NAMALWA (cell line): Measurements from ENCODE around the gene CDH26.

Experiments used
- DNase-seq: peaks from one replicate; pipeline ENCODE4 v3.0.0-alpha.2; 2015; ENCODE audit warnings: low spot score

The CDH26 gene

GRCh38 chr20:59985864-59986263 lies 27.6 kb downstream of the CDH26 start:
- DNase-seq: peak; percentile 38

DNA sequence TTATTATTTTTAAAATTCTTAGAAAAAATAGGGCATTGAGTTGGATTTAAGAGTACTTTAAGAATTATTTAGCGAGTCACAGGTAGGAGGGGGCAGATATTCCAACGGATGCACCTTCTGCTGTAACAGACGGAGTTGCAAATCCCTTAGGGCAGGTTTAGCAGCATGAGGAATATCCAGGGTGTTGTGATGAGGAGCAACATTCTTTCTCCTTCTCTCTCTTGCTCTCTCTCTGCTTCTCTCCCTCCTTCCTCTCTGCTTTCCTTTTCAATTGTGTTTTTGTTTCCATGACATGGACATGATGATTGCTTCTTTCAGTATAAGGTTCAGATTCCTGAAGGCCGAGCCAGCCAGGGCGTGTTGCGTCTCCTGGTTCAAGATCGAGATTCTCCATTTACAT lies 28.9 kb downstream of the CDH26 start:
- no peak for DNase-seq

- DNase-seq: no peak
Observed at GRCh38 chr20:59988141-59988540, 29.9 kb downstream of the CDH26 start.

GRCh38 chr20:59992526-59993084 lies 34.4 kb downstream of the CDH26 start:
- peak; percentile 3 for DNase-seq

DNA sequence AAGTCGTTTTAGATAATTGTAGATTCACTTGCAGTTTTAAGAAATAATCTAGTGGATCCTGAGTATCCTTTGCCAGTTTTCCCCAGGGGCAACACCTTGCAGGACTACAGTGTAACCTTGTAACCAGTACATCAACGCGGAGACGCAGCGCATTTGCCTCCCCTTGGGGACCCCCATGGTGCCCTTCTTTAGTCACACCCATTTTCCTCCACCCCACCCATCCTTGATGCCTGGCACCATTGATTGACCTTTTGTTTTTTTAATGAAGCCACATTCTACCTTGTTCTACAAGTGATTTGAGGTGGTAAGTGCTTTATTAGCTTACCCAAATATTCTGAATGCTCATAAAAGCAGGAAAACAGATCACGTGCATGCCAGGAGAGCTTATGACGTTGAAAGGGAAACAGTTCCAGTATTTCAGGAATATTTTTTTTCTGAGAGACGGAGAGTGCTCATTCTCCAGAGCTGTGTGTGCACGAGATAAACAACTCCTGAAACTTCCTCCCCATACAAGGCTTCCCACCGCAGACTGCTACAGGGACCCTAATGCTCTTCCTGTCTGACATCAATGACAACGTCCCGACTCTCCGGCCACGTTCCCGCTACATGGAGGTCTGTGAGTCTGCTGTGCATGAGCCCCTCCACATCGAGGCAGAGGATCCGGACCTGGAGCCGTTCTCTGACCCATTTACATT lies 35.7 kb downstream of the CDH26 start:
- DNase-seq: no peak

GRCh38 chr20:59994697-59995122 lies 36.5 kb downstream of the CDH26 start:
- no peak for DNase-seq

DNA sequence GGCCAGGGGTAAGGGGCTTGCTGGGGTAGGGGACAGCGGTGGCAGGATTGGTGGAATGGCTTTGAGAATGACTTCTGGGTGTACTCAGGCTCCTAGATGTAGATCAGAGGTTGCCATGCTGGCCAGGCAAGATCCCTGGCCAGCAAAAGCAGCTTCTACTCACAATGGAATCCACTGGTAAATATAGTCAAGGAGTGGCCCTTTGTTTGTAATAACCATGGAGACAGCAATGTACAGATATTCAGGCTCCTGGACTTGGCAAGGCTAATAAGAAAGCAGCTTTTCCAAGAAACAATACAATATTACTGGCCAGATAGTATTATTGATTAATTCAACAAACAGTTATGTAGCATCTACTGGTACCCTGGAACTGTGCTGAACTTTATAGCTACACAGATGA lies 37.9 kb downstream of the CDH26 start:
- no peak for DNase-seq

GRCh38 chr20:59997896-59998295 lies 39.7 kb downstream of the CDH26 start:
- DNase-seq: no peak

DNA sequence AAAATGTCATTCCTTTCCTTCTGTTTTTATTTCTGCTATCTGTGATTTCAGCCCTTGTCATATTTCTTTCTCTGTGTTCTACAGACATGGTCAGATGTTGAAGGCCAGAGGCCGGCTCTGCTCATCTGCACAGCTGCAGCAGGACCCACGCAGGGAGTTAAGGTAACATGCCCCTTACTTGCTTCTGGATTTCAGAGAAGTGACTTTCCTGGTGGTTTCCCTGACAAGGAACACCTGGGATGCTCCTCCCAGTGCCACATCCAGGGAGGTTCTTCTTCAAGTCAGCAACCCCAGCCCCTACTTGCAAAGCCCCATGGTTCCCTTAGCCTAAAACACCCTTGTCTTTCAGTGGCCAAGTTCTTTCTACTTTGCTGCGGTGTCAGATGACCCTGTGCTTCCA lies 41.3 kb downstream of the CDH26 start:
- DNase-seq: no peak

GRCh38 chr20:60000271-60001042 lies 42.2 kb downstream of the CDH26 start:
- DNase-seq: no peak

DNA sequence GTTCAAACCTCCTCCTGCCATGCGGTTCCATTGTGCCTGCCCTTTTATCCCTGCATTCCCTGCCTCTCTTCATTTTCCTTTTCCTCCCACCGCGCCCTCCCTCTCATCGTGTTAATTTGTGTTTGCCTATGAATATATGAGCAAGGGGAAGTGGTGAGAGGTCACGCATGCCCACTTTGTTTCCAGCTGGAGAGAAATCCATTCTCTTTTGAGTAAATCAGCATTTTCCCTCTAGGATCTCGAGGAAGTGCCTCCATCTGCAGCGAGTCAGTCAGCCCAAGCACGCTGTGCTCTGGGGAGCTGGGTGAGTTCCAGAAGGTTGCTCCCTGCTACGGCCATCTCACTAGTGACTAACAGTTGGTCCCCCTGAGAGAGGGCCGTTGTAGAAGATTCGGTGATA lies 42.9 kb downstream of the CDH26 start:
- no peak for DNase-seq

GRCh38 chr20:60003776-60004175 lies 45.6 kb downstream of the CDH26 start:
- DNase-seq: no peak

DNA sequence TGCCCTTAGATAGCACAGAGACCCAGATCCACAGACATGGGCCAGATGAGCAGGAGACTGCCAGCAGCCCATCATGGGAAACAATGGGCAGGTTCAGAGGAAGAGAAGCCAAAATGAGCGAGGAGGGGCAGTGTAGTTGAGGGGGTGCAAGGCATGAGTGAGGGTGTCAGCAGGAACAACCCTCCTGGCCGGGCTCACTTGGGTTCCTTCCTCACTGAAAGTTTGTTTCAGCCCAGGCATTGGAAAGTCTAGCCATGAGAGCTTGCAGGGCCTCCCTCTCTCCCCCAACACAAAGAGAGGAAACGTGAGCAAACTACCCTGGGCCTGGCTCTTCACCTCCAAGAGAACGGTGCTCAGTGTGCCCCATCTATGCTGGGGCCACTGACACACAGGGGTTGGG lies 48.0 kb downstream of the CDH26 start:
- DNase-seq: no peak

GRCh38 chr20:60007464-60007863 lies 49.2 kb downstream of the CDH26 start:
- no peak for DNase-seq

- DNase-seq: no peak
Observed at GRCh38 chr20:60008130-60008808, 50.0 kb downstream of the CDH26 start.

DNA sequence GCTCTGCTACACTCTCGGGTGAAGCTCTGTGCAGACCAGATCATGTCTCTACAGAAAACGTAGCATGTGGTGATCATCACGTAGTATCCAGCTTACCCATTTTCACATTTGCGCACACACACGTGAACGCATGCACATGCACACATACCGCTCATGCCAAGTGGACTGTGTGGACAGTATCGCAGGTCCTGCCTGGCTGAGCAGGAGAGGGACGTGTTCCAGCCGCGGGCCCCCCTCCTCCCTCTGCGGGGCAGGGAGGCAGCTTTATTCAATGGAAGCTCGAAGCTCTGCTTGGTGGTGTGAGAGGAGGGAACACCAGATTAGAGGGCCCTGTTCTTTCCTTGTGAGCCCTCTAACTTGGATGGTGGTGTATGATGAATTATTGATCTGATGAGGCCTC lies 51.1 kb downstream of the CDH26 start:
- no peak for DNase-seq

DNA sequence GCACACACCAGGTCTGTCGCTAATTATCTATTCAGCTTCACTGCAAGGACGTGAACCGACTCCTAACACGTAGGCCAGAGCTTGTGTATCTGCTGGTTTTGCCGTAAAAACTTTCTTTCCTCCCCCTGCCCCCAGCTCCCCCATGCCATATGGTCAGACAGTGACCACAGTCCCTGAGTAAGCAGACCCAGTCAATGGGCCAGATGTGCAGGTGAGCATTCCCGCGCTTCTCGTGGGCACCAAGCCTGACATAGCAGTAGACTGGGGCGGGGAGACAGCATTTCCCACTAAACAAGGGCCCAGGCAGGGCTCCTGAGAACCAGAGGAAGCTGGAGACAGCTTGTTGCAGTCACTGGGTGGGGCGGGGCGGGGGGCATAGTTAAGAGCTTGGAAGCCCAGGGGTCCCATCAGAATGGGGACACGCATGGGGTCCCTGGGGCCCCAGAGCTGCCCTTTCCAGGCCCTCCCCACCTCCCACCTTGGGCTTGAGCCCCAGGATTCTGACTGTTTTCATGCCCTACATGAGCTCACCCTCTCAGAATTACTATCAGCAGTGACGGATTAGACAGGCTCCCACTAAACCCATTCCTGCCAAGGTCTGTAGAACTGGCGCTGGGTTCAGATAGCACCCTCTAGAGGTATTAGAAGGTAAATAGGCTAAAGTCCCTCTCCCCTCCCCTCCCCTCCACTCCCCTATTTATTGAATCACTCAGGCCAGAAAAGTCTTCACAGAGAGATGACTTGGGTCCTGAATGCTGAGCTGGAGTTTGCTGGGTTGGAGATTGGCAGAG lies 51.8 kb downstream of the CDH26 start:
- peak; percentile 41 for DNase-seq

DNA sequence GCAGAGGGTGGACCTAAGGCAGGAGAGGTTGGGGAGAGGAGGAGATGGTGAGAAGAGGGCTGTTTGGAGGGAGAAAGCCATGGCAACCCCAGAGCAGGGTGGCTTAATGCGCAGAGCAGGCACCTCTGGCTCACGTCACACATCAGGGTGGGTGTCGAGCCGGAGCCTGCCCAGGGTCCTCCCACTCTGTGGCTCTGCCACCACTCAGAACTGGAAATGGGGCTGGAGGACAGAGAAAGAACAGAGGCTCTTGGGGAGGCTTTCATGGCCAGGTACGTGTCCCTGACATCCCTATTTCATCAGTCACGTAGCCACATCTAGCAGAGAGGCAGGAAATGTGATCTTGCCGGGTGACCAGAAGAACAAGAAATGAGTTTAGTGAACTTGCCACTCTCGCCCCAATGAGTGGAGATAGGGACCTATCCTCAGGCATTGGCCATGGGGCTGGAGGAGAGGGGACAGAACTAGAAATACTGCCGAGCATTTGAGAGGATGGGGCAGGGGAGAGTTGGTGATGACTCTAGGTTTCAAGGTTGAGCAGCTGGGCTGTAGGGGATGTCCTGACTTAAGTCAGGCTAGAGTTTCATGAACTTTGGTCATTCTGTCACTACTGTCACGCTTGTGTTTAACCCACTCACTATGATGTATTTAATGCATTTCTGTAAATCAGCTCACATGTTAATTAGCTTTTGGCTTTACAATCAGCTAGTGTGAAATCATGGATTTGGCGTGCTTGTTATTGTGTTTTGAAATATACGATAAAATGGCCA lies 52.7 kb downstream of the CDH26 start:
- DNase-seq: no peak

- no peak for DNase-seq
Observed at GRCh38 chr20:60011512-60012507, 53.6 kb downstream of the CDH26 start.
